Activated CD4-positive, alpha-beta T cell treated with anti-CD3 and anti-CD28 coated beads, Interleukin-2, amount 50 U/mL, for 24 hours (primary cell): ENCODE data around the gene ANTXR1.

Experiments
- DNase-seq, 2 donors: peaks; one replicate each; pipeline ENCODE4 v3.0.0-alpha.2; 2020; ENCODE audit warnings: low read depth in 1 of 2, low spot score in 1 of 2

ANTXR1 gene

GRCh38 chr2:69033461-69034095, 20.6 kb downstream of the ANTXR1 start:
- DNase-seq = no peak

DNA sequence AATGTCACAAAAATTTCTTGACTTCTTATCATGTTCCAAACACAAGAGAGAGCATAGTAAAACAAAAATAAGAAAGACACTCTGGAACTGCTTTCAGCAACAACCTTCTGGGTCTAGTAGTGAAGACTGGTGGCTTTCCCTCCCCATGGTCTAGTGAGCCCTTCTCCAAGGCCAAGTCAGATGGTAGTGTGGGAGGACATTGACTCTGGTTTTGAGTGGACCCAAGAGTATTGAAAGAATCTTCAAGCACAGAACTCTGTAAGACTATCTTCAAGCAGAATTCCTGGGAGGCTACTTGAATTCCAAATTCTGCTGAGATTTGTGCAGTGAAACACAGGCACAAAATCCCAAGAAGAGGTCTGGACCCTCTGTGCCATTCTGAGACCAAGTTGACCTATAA, 21.1 kb downstream of the ANTXR1 start:
- no peak for DNase-seq

DNA sequence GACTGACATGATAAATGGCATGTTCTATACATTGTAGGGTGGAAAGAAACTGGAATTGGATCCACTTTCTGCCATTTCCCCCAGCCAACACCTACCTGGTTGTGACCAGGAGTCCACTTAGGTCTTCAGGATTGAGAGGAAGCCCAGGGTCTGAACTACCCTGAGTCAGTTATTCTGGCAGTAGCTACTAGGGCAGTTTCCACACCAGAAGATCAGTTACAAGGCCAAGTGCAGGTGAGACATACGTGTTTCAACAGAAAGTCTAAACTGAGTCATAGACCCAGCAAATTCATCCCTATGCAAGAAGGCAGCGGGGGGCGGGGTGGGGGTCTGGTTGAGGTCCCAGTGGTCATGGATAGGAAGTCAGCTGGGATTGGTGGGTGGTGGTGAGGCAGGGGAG, 21.9 kb downstream of the ANTXR1 start:
- DNase-seq = no peak

- no peak for DNase-seq
These were observed 23.9 kb downstream of the ANTXR1 start for GRCh38 chr2:69036926-69037325.

- no peak for DNase-seq
These were observed 28.2 kb downstream of the ANTXR1 start for GRCh38 chr2:69041214-69041613.

- no peak for DNase-seq
These were observed 30.9 kb downstream of the ANTXR1 start for GRCh38 chr2:69043736-69044400.

GRCh38 chr2:69046221-69046662, 33.3 kb downstream of the ANTXR1 start:
- DNase-seq = no peak

GRCh38 chr2:69047625-69048145, 34.7 kb downstream of the ANTXR1 start:
- DNase-seq = no peak

GRCh38 chr2:69050802-69051201, 37.8 kb downstream of the ANTXR1 start:
- DNase-seq = no peak

GRCh38 chr2:69053416-69053965, 40.5 kb downstream of the ANTXR1 start:
- no peak for DNase-seq

DNA sequence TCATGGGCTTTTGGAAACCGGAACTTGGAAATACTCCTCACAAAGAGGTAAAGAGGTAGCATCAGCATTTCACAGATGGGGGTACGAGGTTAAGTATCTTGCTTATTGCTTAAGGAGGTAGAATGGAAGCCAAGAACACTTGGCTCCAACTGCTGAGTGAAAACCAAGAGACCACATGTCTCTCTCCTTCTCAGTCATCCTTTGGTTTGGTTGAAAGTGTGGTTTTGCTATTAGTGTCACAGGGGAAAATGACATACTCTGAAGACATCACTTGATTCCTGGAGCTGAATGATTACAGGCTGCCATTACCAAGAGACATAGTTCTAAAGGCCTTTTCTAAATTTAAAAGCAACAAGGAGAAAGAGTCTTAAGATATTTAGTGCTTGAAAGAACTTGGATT, 41.5 kb downstream of the ANTXR1 start:
- no peak for DNase-seq

DNA sequence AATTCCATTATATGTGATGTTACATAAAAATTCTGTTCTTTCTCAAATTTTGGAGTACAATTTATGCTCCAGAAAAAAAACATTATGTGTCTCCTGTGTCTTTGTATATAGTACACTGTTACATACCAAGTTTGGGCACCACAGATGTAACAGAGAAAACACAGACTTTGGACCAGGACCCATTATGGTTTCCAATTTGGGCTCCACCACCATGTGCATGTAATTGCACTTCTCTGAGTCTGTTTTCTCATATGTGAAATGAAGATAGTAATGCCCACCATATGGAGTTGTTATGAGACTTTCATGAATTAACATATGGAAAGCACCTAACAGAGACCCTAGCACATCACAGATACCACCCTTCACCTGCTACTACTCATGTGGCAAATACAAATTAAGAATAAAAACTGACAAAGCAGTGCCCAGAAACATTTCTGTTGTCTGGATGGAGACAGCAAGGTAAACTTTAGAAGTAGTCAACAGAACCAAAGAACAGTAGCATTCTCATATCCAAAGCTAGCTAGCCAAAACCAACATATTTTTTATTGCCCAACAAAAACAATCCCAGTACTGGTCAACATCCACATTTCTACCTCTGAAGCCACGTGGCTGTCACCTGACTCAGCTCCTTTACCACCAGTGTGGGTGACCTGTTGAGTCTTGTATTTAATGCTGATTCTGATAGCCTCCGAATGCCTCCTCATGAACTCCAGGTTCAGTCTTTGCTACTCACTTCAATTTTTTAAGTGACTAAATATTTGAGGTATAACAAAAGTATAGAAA, 42.9 kb downstream of the ANTXR1 start:
- DNase-seq = no peak

DNA sequence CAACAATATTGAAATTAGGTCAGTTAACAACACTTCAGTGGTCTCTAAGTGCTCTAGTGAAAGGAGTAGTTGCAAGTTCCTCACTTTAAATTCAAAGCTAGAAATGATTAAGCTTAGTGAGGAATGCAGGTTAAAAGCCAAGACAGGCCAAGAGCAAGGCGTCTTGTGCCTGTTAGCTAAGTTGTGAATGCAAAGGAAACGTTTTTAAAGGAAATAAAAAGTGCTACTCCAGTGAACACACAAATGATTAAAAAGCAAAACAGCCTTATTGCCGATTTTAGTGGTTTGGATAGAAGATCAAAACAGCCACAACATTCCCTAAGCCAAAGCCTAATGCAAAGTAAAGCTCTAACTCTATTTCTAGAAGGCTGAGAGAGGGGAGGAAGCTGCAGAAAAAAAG, 44.7 kb downstream of the ANTXR1 start:
- DNase-seq = no peak

GRCh38 chr2:69059731-69060290, 46.8 kb downstream of the ANTXR1 start:
- no peak for DNase-seq

GRCh38 chr2:69060938-69061501, 48.0 kb downstream of the ANTXR1 start:
- no peak for DNase-seq

DNA sequence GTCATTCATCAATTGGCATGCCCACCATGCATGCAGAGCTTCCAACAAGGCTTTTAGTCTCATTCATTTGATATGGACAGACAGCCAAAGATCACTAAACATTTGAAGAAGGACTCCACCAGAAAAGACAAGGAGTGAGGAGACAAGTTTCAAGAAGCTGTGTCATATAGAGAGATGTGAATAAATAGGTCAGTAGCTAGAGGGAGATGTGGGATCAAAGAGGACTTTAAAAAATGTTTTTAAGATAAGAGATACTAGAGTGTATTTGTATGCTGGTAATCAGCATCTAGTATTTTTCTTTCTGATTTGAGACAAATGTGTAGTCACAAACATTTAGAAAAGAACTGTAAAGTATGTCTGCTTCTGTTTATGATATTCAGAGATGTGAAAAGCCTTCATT, 48.5 kb downstream of the ANTXR1 start:
- DNase-seq = no peak

GRCh38 chr2:69062307-69062962, 49.5 kb downstream of the ANTXR1 start:
- no peak for DNase-seq

DNA sequence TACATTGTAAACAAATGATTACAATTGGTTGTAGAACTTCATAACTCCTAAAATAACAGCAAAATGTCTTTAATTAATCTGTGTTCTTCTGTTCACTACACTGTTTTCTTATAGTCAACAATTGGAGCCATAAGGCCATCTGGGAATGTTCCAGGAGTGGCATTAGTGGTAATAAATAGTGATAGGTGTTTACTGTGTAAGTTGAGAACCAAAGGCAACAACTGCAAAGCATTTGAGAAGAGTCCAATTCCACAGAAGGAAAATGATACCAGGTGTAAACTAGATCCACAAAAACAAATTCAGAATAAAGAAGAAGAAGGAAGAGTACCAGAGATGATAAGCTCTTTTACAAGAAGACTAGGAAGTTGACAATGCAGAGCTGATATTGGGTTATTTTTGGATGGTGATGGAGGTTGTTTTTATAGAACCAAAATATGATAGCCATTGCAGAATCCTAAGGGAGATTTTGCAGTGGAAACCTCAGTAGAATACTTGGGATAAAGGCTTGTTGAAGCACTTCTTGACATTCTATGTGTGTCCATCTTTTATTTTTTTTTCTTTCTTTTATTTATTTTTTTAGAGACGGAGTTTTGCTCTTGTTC, 52.9 kb downstream of the ANTXR1 start:
- no peak for DNase-seq

DNA sequence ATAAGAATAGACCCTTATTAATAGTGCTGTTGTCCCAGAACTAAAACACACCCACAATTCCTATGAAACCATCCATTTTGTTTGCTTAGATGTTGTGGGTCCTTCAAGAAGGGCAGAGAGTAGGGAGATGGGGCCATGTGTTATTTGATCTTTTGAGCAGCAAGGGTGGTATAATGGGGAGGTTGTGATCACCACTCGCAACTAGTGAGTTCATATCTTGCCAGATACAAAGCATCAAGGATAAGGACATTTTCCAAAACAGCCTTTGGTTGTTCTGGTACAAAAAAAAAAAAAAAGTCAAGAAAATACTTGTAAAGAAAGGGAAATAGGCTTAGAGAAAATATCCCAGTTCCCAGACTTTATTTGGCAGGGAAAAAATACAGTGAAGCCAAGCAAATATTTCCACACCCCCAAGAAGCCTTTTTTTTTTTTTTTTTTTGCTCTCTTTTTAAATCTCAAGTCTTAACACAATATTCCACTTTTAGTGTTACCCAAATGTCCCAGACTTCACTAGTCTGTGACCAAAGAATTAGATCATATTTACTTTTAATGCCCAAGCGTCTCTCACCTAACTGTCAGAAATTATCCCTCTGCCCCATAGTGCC, 54.1 kb downstream of the ANTXR1 start:
- DNase-seq = no peak

DNA sequence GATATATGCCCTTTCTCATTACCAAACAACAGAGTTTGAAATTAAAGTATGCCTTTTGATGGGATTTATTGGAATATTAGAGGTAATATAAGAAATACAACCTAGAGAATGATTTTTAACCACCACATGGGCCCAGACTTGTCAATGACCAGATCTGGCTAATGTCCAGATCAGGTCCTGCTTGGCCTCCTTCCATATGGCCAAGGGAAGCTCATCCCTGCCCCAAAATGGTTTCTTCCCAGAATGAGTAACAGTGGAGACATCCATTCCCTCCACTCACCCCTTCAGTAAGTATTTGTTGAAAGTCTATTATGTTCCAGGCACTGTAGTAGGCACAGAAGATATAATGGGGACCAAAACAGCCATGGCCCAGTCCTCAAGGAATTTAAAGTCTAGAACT, 54.9 kb downstream of the ANTXR1 start:
- DNase-seq = no peak
